ENCODE data around the gene AGRN. TPM values are rescaled to one million over a fixed set of nuclear protein-coding genes. Genes with fewer than 3 reads are reported as not detected.

AGRN gene
- total RNA-seq, 1 donor from 2014 or later: 166 TPM

GRCh38 chr1:1080122-1080757 is 60.3 kb downstream of the AGRN start:
- Mint-ChIP-seq H3K9me3 (no peaks in the 10 kb centered on the region), H3K27me3 (no peaks in the 10 kb centered on the region), H3K4me3 (peak overlapping the region; percentile 63), H3K4me1 (ENCODE audit: unreplicated experiment) (no peaks in the 10 kb centered on the region), H3K36me3 (no peaks in the 10 kb centered on the region), H3K27ac (no peak overlapping the region)
- DNase-seq (ENCODE audit: extremely low spot score, unreplicated experiment): peak; percentile 80
- no peak for TF ChIP-seq CTCF (conservative IDR thresholded peaks at IDR 0.05)

GRCh38 chr1:1080951-1081310 is 61.0 kb downstream of the AGRN start:
- H3K4me3 Mint-ChIP-seq: no peak overlapping the region
- H3K27ac Mint-ChIP-seq: no peak overlapping the region
- no peak for TF ChIP-seq CTCF (conservative IDR thresholded peaks at IDR 0.05)
- no peaks in the 10 kb centered on the region for H3K9me3 Mint-ChIP-seq
- DNase-seq (ENCODE audit: extremely low spot score, unreplicated experiment): peak; percentile 67
- no peaks in the 10 kb centered on the region for H3K36me3 Mint-ChIP-seq
- no peaks in the 10 kb centered on the region for H3K4me1 Mint-ChIP-seq (ENCODE audit: unreplicated experiment)
- H3K27me3 Mint-ChIP-seq: no peaks in the 10 kb centered on the region

DNA sequence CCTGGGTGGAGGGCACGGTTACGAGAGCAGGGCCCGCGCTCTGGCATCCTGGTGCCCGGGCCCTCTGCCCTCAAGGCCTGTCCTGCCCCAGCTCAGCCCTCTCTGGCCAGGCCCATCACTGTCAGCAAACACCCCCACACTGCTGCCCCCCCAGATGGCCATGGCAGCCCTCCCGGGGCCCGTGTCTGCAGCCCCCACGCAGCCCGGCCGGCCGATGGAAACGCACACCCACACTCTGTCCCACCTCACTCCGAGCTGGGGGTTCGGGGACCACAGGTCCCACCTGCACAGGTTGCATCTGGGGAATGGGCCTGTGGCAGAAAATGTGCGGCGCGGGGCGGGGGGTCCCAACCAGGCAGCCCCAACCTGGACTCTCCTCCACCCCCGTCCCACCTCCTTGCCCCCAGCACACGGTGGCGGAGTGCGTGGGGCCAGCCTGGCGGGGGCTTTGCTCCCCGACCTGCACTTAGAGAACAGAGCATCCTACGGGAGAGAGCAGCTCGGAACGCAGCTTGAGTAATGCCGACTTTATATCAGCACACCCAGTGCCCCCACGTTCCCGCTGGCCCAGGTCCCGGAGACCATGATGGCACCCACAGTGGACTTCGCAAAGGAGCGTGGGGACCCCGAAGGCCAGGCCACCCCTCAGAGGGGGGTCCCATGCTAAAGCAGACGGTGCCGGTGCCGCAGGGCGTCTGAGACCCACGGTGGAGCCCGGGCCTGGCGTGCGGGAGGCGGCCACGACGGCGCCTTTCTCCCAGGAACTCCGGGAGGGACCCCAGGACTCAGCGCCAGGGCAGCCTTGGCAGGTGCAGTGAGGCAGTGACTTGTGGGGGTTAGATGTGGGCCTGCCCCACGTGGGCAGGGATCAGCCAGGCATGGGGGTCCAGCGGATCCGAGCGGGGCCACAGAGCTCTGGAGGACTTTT is 61.7 kb downstream of the AGRN start:
- Mint-ChIP-seq H3K4me1 (ENCODE audit: unreplicated experiment) (no peaks in the 10 kb centered on the region), H3K27me3 (no peaks in the 10 kb centered on the region), H3K27ac (no peak overlapping the region), H3K36me3 (no peaks in the 10 kb centered on the region), H3K4me3 (no peak overlapping the region), H3K9me3 (no peaks in the 10 kb centered on the region)
- no peak for TF ChIP-seq CTCF (conservative IDR thresholded peaks at IDR 0.05)
- DNase-seq (ENCODE audit: extremely low spot score, unreplicated experiment): peak; percentile 72

- peak; percentile 67 for DNase-seq (ENCODE audit: extremely low spot score, unreplicated experiment)
Observed at GRCh38 chr1:1082239-1082775, 62.4 kb downstream of the AGRN start.

More at GRCh38 chr1:1082239-1082775, 62.4 kb downstream of the AGRN start:
- Mint-ChIP-seq H3K27me3 (no peaks in the 10 kb centered on the region), H3K27ac (no peak overlapping the region), H3K9me3 (no peaks in the 10 kb centered on the region), H3K4me3 (no peak overlapping the region), H3K36me3 (no peaks in the 10 kb centered on the region), H3K4me1 (ENCODE audit: unreplicated experiment) (no peaks in the 10 kb centered on the region)
- TF ChIP-seq CTCF (conservative IDR thresholded peaks at IDR 0.05): no peak
